GM18519 (cell line): ENCODE measurements around the gene RAB8A.
A peak's percentile ranks its signal among the peaks of the same experiment; 100 is the strongest.
"Not testable (repeated sequence)": the region's sequence is repeated elsewhere in the genome, so short reads cannot be mapped to it uniquely, and the experiment has no call there.

Source experiments
- ATAC-seq: cut with Tn5 transposase; IDR thresholded peaks from one replicate; pipeline ENCODE4 v1.9.1; 2021; ENCODE audit warnings: mild to moderate bottlenecking, moderate library complexity; ENCODE audit not compliant: unreplicated experiment, low FRiP score

RAB8A gene

GRCh38 chr19:16077984-16078758 is 33.5 kb upstream of the RAB8A start:
- no peak for ATAC-seq

GRCh38 chr19:16078759-16079707 is 32.7 kb upstream of the RAB8A start:
- ATAC-seq, result peak; percentile 34

- ATAC-seq, result no peak
Measured at GRCh38 chr19:16084067-16084685, 27.5 kb upstream of the RAB8A start.

GRCh38 chr19:16085115-16085514 is 26.6 kb upstream of the RAB8A start:
- no peak for ATAC-seq

- ATAC-seq, result not testable (repeated sequence)
Measured at GRCh38 chr19:16087404-16087803, 24.3 kb upstream of the RAB8A start.

GRCh38 chr19:16087940-16088339 is 23.7 kb upstream of the RAB8A start:
- no peak for ATAC-seq

- ATAC-seq, result no peak
Measured at GRCh38 chr19:16088351-16089009, 23.2 kb upstream of the RAB8A start.

- ATAC-seq, result no peak
Measured at GRCh38 chr19:16089010-16089846, 22.5 kb upstream of the RAB8A start.

GRCh38 chr19:16091546-16092475 is 19.9 kb upstream of the RAB8A start:
- ATAC-seq, result no peak

- no peak for ATAC-seq
Measured at GRCh38 chr19:16094360-16095070, 17.2 kb upstream of the RAB8A start.

GRCh38 chr19:16095071-16095571 is 16.6 kb upstream of the RAB8A start:
- ATAC-seq, result no peak

- no peak for ATAC-seq
Measured at GRCh38 chr19:16096280-16096855, 15.3 kb upstream of the RAB8A start.

GRCh38 chr19:16098416-16098768 is 13.3 kb upstream of the RAB8A start:
- no peak for ATAC-seq

- no peak for ATAC-seq
Measured at GRCh38 chr19:16098821-16099220, 12.9 kb upstream of the RAB8A start.

- not testable (repeated sequence) for ATAC-seq
Measured at GRCh38 chr19:16099314-16099965, 12.2 kb upstream of the RAB8A start.

- ATAC-seq, result no peak
Measured at GRCh38 chr19:16100524-16100923, 11.2 kb upstream of the RAB8A start.

- no peak for ATAC-seq
Measured at GRCh38 chr19:16104722-16105121, 7.0 kb upstream of the RAB8A start.
